K562 treated with DMSO at 1 percent for 48 hours (cell line): Measurements from ENCODE around the gene PKIB. TPM values are rescaled to one million over a fixed set of nuclear protein-coding genes. Genes with fewer than 3 reads are reported as not detected.

Source experiments
- total RNA-seq: library from RNA; unstranded; fragments of 300-600 nt; gene quantifications from 2 replicates; pipeline ENCODE4 v1.2.3, GENCODE V29; 2022; ENCODE audit warnings: low replicate concordance; ENCODE audit errors: extremely low read depth

The PKIB gene
- total RNA-seq = not detected in 2 replicates

GRCh38 chr6:122609881-122610689 lies at the start of gene PKIB:
Gene PKIB (plus strand): TSS chr6:122610405. CDS start chr6:122717795, 107,390 bp downstream.

Other genes with a start within 250 kb of the PKIB start
- gene HSF2, start 210.8 kb upstream of the PKIB start, total RNA-seq = not detected in 2 replicates
- not detected in 2 replicates for gene SERINC1, start 138.6 kb upstream of the PKIB start, total RNA-seq
- gene FABP7, start 169.3 kb downstream of the PKIB start, total RNA-seq = not detected in 2 replicates
- not detected in 2 replicates for gene SMPDL3A, start 178.9 kb downstream of the PKIB start, total RNA-seq